ENCODE measurements around the gene OPCML.

Gene OPCML

GRCh38 chr11:133064152-133064877 lies 468.0 kb downstream of the OPCML start:
- peak in 1 of 2 donors; percentile 33 for DNase-seq

DNA sequence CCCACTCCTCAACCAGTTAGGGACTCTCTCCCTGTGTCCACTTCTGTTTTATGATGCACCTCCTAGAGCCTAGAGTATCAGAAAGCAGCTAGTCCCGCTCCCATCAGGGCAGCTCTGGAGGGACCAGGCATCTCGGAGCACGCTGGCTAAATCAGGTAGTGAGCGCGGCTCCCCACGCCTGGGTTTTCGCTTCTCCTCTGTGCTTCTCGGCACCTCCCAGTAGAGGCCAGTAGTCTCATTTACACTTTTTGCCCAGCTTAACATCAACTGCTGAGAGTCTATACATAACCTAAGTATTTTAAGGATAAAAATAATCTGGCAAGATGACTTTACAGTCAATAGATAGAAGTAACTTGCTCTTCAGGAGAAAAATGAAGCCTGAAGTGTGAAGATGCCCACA lies 473.8 kb downstream of the OPCML start:
- no peak for DNase-seq

DNA sequence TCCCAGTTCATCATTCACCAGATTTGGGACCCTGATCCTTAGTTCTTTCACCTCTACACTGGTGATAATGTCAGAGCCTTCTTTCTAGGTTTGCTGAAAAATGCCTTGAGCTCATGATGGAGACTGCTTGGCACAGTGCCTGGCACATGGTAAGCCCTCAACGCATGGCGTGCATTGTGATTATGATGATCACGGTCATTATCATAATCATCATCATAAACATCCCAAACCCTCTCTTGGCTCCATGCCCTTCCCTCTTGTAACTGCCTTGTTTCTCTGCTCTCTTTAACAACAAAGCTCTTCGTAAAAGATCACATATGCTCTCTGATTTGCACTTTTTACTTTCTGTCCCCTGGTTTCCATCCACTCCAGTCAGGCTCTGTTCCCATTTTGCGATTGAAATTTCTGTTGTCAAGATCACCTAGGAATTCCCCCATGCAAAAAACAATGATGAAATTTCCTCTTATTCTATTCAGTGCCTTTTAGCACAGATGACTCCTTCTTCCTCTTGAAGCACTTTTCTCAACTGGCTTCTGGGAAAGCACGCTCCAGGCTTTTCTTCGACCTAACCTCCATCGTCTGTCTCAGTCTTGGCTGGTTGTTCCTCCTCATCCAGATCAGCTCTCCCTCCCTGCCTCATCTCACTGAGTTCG lies 479.1 kb downstream of the OPCML start:
- no peak for DNase-seq

GRCh38 chr11:133052537-133052936 lies 479.8 kb downstream of the OPCML start:
- DNase-seq, result no peak

DNA sequence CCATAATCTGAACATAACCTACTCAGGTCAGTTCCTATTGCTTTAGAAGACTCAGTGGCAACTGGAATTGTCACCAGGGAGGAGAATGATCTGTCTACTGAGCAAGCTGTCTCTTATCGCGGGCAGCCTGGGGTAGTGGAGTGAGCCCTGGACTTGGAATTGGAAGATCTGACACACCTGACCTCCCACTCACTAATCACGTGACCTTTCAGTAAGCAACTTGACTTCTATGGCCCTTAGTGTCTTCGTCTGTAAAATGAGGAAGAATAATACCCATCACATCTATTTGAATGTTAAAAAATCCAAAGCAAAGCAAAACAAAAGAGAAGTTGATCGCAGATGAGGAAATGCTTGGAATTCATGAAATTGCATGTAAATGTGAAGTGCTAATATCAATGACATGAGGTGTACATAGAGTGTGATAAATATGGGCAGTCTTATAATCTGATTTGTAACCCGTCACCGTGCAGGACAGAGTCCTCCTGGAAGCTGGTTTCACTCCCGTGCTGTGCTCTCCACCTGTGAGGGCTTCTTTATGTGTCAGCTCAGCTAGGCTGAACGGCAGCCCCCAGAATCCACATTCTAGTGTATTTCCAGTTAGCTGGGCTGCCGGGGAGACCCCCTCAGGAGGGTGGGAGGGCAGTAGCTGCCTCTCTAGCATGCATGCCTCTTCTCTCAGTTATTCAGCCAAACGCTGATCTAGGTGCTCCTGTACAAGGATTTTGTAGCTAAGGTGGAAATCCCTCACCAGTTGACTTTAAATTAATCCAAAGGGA lies 482.9 kb downstream of the OPCML start:
- no peak for DNase-seq

DNA sequence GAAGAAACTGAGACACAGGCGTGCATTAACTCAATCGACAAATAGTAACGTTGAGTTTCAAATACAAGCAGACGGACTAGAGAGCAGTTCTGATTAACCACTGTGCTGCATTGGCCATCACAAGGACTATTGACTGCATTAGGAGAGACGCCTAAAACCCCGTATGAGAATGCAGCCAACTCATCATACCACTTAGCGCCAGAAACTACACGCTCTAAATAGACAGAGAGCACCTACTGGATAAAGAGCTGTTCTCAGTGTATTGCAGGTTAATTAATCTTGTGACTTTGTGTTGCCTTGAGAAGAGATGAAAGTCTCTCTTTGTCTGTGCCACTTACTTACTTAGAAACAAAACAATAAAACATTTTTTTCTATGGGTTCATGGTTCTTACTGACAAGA lies 484.0 kb downstream of the OPCML start:
- no peak for DNase-seq

GRCh38 chr11:133047771-133048115 lies 484.6 kb downstream of the OPCML start:
- no peak for DNase-seq

GRCh38 chr11:133047036-133047770 lies 485.1 kb downstream of the OPCML start:
- DNase-seq, result no peak

DNA sequence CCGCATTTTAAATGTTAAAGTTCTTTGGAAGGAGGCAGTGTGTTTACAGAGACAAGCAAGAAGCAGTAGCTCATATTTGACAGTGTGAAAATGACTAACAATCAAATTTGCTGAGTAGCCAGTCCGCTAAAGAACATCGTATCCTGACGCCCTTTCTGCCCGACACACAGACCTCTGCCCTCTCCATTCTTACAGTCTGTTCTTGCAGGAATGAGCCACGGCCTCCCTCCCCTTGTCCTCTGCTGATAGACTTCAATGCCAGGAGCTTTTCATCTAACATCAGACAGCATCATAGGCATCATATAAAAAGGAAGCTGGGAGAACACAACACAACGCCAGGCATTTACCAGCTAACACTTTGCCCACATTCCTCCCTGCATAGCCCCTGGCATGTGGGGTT lies 486.0 kb downstream of the OPCML start:
- no peak for DNase-seq

- no peak for DNase-seq
These were observed 490.1 kb downstream of the OPCML start for GRCh38 chr11:133041928-133042882.

GRCh38 chr11:133041181-133041580 lies 491.1 kb downstream of the OPCML start:
- no peak for DNase-seq

DNA sequence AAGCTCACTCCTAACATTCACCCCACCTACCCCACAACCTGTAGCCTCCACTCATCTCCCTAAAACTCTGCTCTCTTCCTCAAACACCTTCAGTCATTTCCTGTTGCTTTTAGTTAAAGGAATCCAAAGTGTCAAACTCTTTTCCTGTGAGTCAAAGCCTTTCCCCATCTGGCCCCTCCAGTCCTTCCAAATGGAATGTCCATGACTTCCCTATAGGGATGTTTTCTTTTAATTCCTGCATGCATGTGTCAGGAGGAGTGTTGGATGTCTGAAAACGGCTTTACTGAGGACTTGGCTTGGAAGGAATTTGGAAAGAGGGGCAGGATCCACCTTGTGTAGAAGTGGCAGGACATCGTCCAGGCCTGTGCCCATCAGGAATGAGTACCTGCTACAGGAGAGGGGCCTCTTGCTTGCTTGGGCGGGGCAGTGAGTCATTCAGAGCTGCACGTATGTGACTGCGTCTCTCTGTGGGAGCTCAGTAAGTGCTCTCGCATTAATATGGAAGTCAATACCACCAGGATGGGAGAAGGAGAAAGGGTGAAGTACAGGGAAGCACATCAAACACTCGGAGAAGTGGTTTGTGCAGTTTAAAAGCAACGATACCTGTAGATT lies 491.9 kb downstream of the OPCML start:
- no peak for DNase-seq

DNA sequence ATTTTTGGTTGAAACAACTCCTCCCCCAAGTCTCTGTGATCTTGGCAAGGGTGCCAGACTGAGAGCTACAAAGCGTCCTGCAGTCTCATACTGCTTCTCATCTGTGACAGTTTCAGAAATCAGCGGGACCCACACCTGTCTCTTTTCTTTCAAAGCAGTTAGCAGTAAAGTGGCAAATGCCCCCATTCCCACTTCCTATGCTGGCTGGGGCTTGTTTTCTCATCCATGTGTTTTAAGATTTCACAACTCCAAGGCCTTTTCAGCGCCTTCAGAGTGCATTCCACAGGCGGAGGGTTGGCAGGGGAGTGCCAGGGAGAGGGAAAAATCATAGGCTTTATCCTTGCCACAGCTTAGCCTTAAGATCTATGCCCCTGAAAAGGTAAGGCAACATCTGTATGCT lies 493.5 kb downstream of the OPCML start:
- no peak for DNase-seq

- no peak for DNase-seq
These were observed 497.4 kb downstream of the OPCML start for GRCh38 chr11:133034929-133035328.

DNA sequence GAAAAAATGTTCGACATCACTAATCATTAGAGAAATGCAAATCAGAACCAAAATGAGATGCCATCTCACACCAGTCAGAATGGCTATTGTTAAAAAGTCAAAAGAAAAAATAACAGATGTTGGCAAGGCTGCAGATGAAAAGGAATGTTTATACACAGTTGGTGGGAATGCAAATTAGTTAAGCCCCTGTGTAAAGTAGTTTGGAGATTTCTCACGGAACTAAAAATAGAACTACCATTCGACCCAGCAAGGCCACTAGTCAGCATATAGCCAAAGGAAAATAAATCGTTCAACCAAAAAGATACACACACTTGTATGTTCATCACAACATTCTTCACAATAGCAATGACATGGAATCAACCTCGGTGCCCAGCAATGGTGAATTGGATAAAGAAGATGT lies 503.2 kb downstream of the OPCML start:
- DNase-seq, result no peak

GRCh38 chr11:133026952-133027351 lies 505.3 kb downstream of the OPCML start:
- DNase-seq, result no peak

DNA sequence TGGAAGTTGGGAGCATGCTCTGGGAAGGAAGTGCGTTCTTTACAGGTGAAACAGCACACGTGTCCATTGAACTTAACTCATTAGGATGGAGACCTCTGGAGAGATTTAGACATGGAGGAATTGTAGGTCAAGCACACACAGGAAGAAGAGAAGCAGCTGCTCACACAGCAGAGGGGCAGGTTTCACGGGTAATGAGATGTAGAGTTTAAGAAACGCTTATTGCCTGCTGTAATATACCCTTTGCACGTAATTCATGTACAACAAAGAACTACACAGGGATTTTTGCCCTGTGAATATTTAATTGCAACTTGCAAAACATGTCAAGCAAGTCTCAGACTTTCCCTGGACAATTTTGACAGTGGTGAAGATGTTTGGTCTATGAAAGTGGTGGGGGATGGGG lies 508.0 kb downstream of the OPCML start:
- DNase-seq, result no peak

GRCh38 chr11:133023232-133023631 lies 509.1 kb downstream of the OPCML start:
- DNase-seq, result no peak

DNA sequence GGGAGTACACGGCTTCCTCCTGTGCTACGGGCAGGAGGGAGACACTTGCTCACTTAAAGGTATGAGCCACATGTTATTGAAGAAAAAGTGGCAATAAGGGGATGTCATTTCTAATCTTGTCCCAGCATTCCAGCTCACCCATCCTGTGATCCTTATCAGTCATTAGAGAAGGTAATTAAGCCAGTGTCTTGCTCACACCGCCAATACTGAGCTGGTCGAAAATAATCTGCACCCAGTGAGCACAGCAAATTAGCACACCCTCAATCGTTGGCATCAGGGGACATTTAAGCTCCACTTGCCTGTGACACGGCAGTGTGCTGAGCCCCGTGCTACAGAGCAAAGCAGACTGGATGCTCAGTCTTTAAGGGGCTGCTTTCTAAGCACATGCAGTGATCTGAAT lies 510.7 kb downstream of the OPCML start:
- no peak for DNase-seq

DNA sequence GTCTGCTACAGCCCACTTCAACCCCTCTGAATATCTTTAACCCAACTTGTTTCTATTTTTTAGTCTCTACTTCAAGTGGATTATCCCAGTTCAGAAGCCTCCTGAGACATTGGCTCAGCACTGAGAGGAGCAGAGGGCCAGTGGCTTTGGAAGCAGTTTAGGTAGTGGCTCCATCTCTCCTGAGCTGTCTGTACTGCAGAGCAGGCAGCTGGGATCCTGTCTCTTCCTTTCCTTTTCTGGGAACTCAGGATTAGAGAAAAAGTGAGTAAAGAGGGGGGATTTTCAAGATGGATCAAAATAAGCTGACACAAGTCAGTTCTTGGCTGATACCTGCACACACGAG lies 512.0 kb downstream of the OPCML start:
- DNase-seq, result no peak

- DNase-seq, result no peak
These were observed 512.5 kb downstream of the OPCML start for GRCh38 chr11:133019545-133020371.
